ENCODE data around the gene PLCL2.

Gene PLCL2

GRCh38 chr3:16866571-16866970, 18.2 kb upstream of the PLCL2 start:
- no peak for DNase-seq

GRCh38 chr3:16868513-16868912, 16.2 kb upstream of the PLCL2 start:
- DNase-seq = no peak

GRCh38 chr3:16869261-16870005, 15.3 kb upstream of the PLCL2 start:
- DNase-seq = no peak

- no peak for DNase-seq
Observed at GRCh38 chr3:16871915-16872842, 12.6 kb upstream of the PLCL2 start.

GRCh38 chr3:16873872-16874271, 10.9 kb upstream of the PLCL2 start:
- DNase-seq = no peak

GRCh38 chr3:16875876-16876550, 8.7 kb upstream of the PLCL2 start:
- DNase-seq = no peak

GRCh38 chr3:16877505-16877904, 7.2 kb upstream of the PLCL2 start:
- DNase-seq = no peak

GRCh38 chr3:16877911-16878310, 6.8 kb upstream of the PLCL2 start:
- no peak for DNase-seq

- no peak for DNase-seq
Observed at GRCh38 chr3:16881896-16882630, 2.7 kb upstream of the PLCL2 start.

- DNase-seq = no peak
Observed at GRCh38 chr3:16883057-16883722, 1.6 kb upstream of the PLCL2 start.

GRCh38 chr3:16883723-16884083, 1.1 kb upstream of the PLCL2 start:
- no peak for DNase-seq

- DNase-seq = peak; percentile 53
Observed at GRCh38 chr3:16884084-16884747, 539 bp upstream of the PLCL2 start.

GRCh38 chr3:16885593-16886302, 993 bp downstream of the PLCL2 start:
- no peak for DNase-seq

- DNase-seq = no peak
Observed at GRCh38 chr3:16886303-16886683, 1.5 kb downstream of the PLCL2 start.

GRCh38 chr3:16887130-16887529, 2.4 kb downstream of the PLCL2 start:
- no peak for DNase-seq

GRCh38 chr3:16888356-16888755, 3.6 kb downstream of the PLCL2 start:
- no peak for DNase-seq

GRCh38 chr3:16888785-16889607, 4.2 kb downstream of the PLCL2 start:
- DNase-seq = no peak

- DNase-seq = no peak
Observed at GRCh38 chr3:16890597-16891333, 6.0 kb downstream of the PLCL2 start.

- no peak for DNase-seq
Observed at GRCh38 chr3:16893618-16894200, 9.0 kb downstream of the PLCL2 start.

All from effector CD8-positive, alpha-beta T cell (primary cell).